Measurements from ENCODE around the gene RBPMS2.
"Not testable (repeated sequence)": the region's sequence is repeated elsewhere in the genome, so short reads cannot be mapped to it uniquely, and the experiment has no call there.

Gene RBPMS2

GRCh38 chr15:64753480-64754185 lies 21.8 kb downstream of the RBPMS2 start:
- DNase-seq (ENCODE audit: low read depth), result no peak

GRCh38 chr15:64751464-64751863 lies 23.9 kb downstream of the RBPMS2 start:
- no peak for DNase-seq (ENCODE audit: low read depth)

GRCh38 chr15:64749999-64750657 lies 25.3 kb downstream of the RBPMS2 start:
- no peak for DNase-seq (ENCODE audit: low read depth)

- no peak for DNase-seq (ENCODE audit: low read depth)
These were observed 26.2 kb downstream of the RBPMS2 start for GRCh38 chr15:64749167-64749566.

GRCh38 chr15:64748251-64748650 lies 27.1 kb downstream of the RBPMS2 start:
- no peak for DNase-seq (ENCODE audit: low read depth)

GRCh38 chr15:64747578-64747977 lies 27.8 kb downstream of the RBPMS2 start:
- no peak for DNase-seq (ENCODE audit: low read depth)

- no peak for DNase-seq (ENCODE audit: low read depth)
These were observed 28.5 kb downstream of the RBPMS2 start for GRCh38 chr15:64746921-64747320.

- DNase-seq (ENCODE audit: low read depth), result no peak
These were observed 29.0 kb downstream of the RBPMS2 start for GRCh38 chr15:64746356-64746755.

GRCh38 chr15:64743691-64744090 lies 31.7 kb downstream of the RBPMS2 start:
- no peak for DNase-seq (ENCODE audit: low read depth)

GRCh38 chr15:64742921-64743320 lies 32.5 kb downstream of the RBPMS2 start:
- no peak for DNase-seq (ENCODE audit: low read depth)

- no peak for DNase-seq (ENCODE audit: low read depth)
These were observed 33.0 kb downstream of the RBPMS2 start for GRCh38 chr15:64742385-64742784.

GRCh38 chr15:64741708-64742107 lies 33.7 kb downstream of the RBPMS2 start:
- DNase-seq (ENCODE audit: low read depth), result not testable (repeated sequence)

GRCh38 chr15:64740311-64741170 lies 34.8 kb downstream of the RBPMS2 start:
- no peak for DNase-seq (ENCODE audit: low read depth)

GRCh38 chr15:64739577-64740143 lies 35.7 kb downstream of the RBPMS2 start:
- DNase-seq (ENCODE audit: low read depth), result no peak

- DNase-seq (ENCODE audit: low read depth), result no peak
These were observed 36.2 kb downstream of the RBPMS2 start for GRCh38 chr15:64739156-64739555.

GRCh38 chr15:64738226-64739095 lies 36.9 kb downstream of the RBPMS2 start:
- DNase-seq (ENCODE audit: low read depth), result no peak

GRCh38 chr15:64732156-64732860 lies 43.1 kb downstream of the RBPMS2 start:
- no peak for DNase-seq (ENCODE audit: low read depth)

- no peak for DNase-seq (ENCODE audit: low read depth)
These were observed 43.6 kb downstream of the RBPMS2 start for GRCh38 chr15:64731805-64732151.

GRCh38 chr15:64731012-64731804 lies 44.2 kb downstream of the RBPMS2 start:
- DNase-seq (ENCODE audit: low read depth), result peak; percentile 67

GRCh38 chr15:64730151-64730550 lies 45.2 kb downstream of the RBPMS2 start:
- DNase-seq (ENCODE audit: low read depth), result no peak

Data from stimulated activated CD8-positive, alpha-beta memory T cell treated with anti-CD3 and anti-CD28 coated beads, Interleukin-12 subunit alpha, Interleukin-12 subunit beta, amount 100 ng/mL, for 4 hours (primary cell).